Pancreas (tissue), 10 donors: Measurements from ENCODE around the gene LCE2B. TPM values are rescaled to one million over a fixed set of nuclear protein-coding genes. Genes with fewer than 3 reads are reported as not detected.
"Not testable (repeated sequence)": the region's sequence is repeated elsewhere in the genome, so short reads cannot be mapped to it uniquely, and the experiment has no call there.

Source experiments
- ATAC-seq, 4 donors: fragments of 200-7000 bp; cut with Tn5 transposase; one replicate each; pipeline versions ENCODE4 v1.8.0 to v1.9.1; 2020; ENCODE audit warnings: mild to moderate bottlenecking in 4 of 4, moderate library complexity in 4 of 4
- DNase-seq, 6 donors: peaks; one replicate each; pipeline ENCODE4 v3.0.0-alpha.2; 2020
- FAIRE-seq: peaks from 2 replicates; lab custom pipeline; 2012; peaks lifted over from hg19 to GRCh38; lab: Jason Lieb, UNC
- H3K27ac ChIP-seq, 4 donors: fragments of 200-600 bp; sonication (generic); 1 replicate in 3 of 4; 2 replicates in 1 of 4; pipeline versions ENCODE4 v1.5.0 to v1.8.0; 2020
- H3K27me3 ChIP-seq, 4 donors: fragments of 200-600 bp; one replicate each; pipeline ENCODE4 v1.8.0; 2021
- H3K36me3 ChIP-seq, 3 donors: fragments of 200-600 bp; sonication (generic) in 1 of 3; one replicate each; pipeline versions ENCODE4 v1.5.0 to v1.8.0; 2020 to 2021
- H3K4me1 ChIP-seq, 3 donors: fragments of 200-600 bp; one replicate each; pipeline ENCODE4 v1.8.0; 2021
- H3K4me3 ChIP-seq, 4 donors: fragments of 200-600 bp; sonication (generic) in 2 of 4; one replicate each; pipeline versions ENCODE4 v1.5.0 to v1.8.0; 2020 to 2021
- H3K9me3 ChIP-seq, 4 donors: fragments of 200-600 bp; one replicate each; pipeline ENCODE4 v1.8.0; 2021
- CTCF ChIP-seq, 4 donors: fragments of 200-600 bp; sonication (generic) in 3 of 4; IDR thresholded peaks; one replicate each; pipeline versions ENCODE4 v1.5.0 to v1.8.0; 2021; ENCODE audit warnings: antibody characterized with exemption in 4 of 4
- WGBS, 2 donors: extraction: QIAGEN DNeasy Blood & Tissue Kit; methylation state at CpG; one replicate each; pipeline ENCODE4 v1.1.7; 2013; 5-methylcytosine and 5-hydroxymethylcytosine counted together
- intact Hi-C, 3 donors: fragments of 100-400 bp; cut with DNase I; formaldehyde crosslinking; loops; one replicate each; pipeline versions ENCODE4 v1.11.1 to v1.14.2; 2022
- polyA plus RNA-seq, 2 donors: library from polyadenylated mRNA; stranded (reverse); fragments of 200-250 nt; gene quantifications; one replicate each; pipeline ENCODE4 v1.2.3, GENCODE V29; 2013
- total RNA-seq, 6 donors: library from RNA; stranded (reverse); fragmentation: NEBNext Ultra II Directional in 4 of 6; extraction: Animal tissue kit (Norgen Biotek cat#: 25700) in 4 of 6; gene quantifications; one replicate each; pipeline versions ENCODE4 v1.2.1 to v1.2.4, GENCODE V29; 2021 to 2023
- donor health status: healthy with polysubstance abuse.
- donor health status: DM: no; HTN: no; CAD: no; lungs with moderate emphysema.
- donor health status: DM: no; HTN: no; CAD: no.
- donor health status: control.
- donor health status: control.
- donor health status: Bipolar disorder and iron deficiency.
- donor health status: DM: yes; HTN: yes; CAD: no.
- donor health status: DM: no; HTN: no; CAD: no.
- donor health status: DM: no; HTN: no; CAD: no.
- donor health status: DM: yes; HTN: yes; CAD: no.

The LCE2B gene
- total and polyA plus RNA-seq, 8 donors = not detected

GRCh38 chr1:152667648-152668047 lies 18.3 kb upstream of the LCE2B start:
- H3K27ac ChIP-seq = no peak overlapping the region
- no peaks in the 10 kb centered on the region for H3K9me3 ChIP-seq
- 75 to 78% methylated on average over 5 of the region's 5 CpGs for WGBS, 2 donors
- no peak overlapping the region for H3K4me3 ChIP-seq
- DNase-seq = no peak
- FAIRE-seq = no peak
- ATAC-seq = no peak
- no peak for TF ChIP-seq CTCF (IDR thresholded peaks at IDR 0.05)
- intact Hi-C loops = no loop called here
- no peaks in the 10 kb centered on the region for H3K27me3 ChIP-seq
- H3K36me3 ChIP-seq = no peaks in the 10 kb centered on the region
- H3K4me1 ChIP-seq = no peaks in the 10 kb centered on the region

- ATAC-seq (no peak), DNase-seq (no peak), FAIRE-seq (no peak)
- TF ChIP-seq CTCF (IDR thresholded peaks at IDR 0.05) = no peak
- no peak overlapping the region for H3K27ac ChIP-seq
- H3K27me3 ChIP-seq = no peaks in the 10 kb centered on the region
- no peaks in the 10 kb centered on the region for H3K4me1 ChIP-seq
- WGBS, 2 donors = 33 to 37% methylated on average over 2 of the region's 2 CpGs
- no peak overlapping the region for H3K4me3 ChIP-seq
- no peaks in the 10 kb centered on the region for H3K36me3 ChIP-seq
- H3K9me3 ChIP-seq = no peaks in the 10 kb centered on the region
- intact Hi-C loops = no loop called here
Measured at GRCh38 chr1:152673016-152673415, 12.9 kb upstream of the LCE2B start.

GRCh38 chr1:152674983-152675382 lies 10.9 kb upstream of the LCE2B start, which contains the start of gene LCE2C:
TSS of gene LCE2C (plus strand) at chr1:152675279. CDS start at chr1:152676016, 737 bp downstream.
- H3K4me3 ChIP-seq, H3K36me3 ChIP-seq, H3K9me3 ChIP-seq, FAIRE-seq, H3K27me3 ChIP-seq, H3K27ac ChIP-seq, DNase-seq, ATAC-seq, H3K4me1 ChIP-seq, intact Hi-C loops: not testable (repeated sequence)
- 65 to 68% methylated on average over 2 to 3 of the region's 3 CpGs for WGBS, 2 donors

DNA sequence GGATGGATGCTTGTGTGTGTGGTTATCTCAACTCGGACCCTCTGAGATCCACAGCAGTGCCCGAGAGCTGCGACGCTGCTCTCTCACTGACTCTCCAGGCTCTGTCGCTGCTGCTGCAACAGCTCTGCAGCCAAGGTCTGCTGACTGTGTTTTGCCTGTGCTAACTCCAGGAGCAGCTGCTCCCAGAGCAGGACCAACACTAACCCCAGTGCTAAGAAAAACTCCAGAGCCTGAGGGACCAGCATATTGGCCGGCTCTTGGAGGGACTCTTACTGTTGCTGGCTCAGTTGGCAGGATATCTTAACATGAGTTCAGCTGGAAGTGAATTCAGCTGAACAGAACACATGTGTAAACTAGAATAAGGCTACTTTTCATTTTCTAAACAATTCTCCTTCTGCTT lies 6.5 kb upstream of the LCE2B start:
- Histone ChIP-seq H3K4me3 (peak overlapping the region in 1 of 4 donors; percentile 6), H3K27me3 (no peaks in the 10 kb centered on the region), H3K9me3 (no peaks in the 10 kb centered on the region), H3K36me3 (no peaks in the 10 kb centered on the region), H3K27ac (no peak overlapping the region), H3K4me1 (no peaks in the 10 kb centered on the region)
- WGBS, 2 donors = 35 to 40% methylated on average over 6 of the region's 6 CpGs
- no peak for FAIRE-seq
- no peak for TF ChIP-seq CTCF (IDR thresholded peaks at IDR 0.05)
- DNase-seq = no peak
- no peak for ATAC-seq
- intact Hi-C loops = no loop called here

DNA sequence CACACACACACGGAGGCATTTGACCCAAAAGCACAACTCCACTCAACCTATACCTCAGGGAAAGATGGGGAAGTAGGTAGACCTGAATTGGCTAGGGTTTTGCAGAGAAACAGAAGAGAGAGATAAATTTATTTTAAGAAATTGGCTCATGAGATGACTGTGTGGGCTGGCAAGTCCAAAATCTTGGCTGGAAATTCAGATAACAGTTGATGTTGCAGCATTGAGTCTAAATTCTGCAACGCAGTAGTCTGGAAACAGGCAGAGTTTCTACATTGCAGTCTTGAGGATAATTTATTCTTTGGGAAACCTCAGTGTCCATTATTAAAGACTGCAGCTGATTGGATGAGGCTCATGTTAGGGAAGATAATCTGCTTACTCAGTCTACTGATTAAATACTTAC lies 4.3 kb upstream of the LCE2B start:
- ATAC-seq (no peak), DNase-seq (no peak), FAIRE-seq (no peak)
- H3K27me3 ChIP-seq = no peaks in the 10 kb centered on the region
- no peaks in the 10 kb centered on the region for H3K36me3 ChIP-seq
- 50 to 64% methylated on average over 2 of the region's 2 CpGs for WGBS, 2 donors
- H3K9me3 ChIP-seq = no peaks in the 10 kb centered on the region
- no peak for TF ChIP-seq CTCF (IDR thresholded peaks at IDR 0.05)
- H3K27ac ChIP-seq = no peak overlapping the region
- H3K4me3 ChIP-seq = no peak overlapping the region
- intact Hi-C loops = no loop called here
- no peaks in the 10 kb centered on the region for H3K4me1 ChIP-seq
